K562 (cell line): Measurements from ENCODE around the gene GBF1. TPM values are rescaled to one million over a fixed set of nuclear protein-coding genes. Genes with fewer than 3 reads are reported as not detected.

Experiments
- ATAC-seq: fragments of 200-7000 bp; cut with Tn5 transposase; 3 replicates; pipeline ENCODE4 v1.9.1; 2020; ENCODE audit warnings: moderate library complexity
- BruUV-seq: library from RNA; stranded (reverse); fragments of 400-500 nt; replicated peaks from 2 replicates; lab custom pipeline; 2021; lab: Mats Ljungman, UMichigan
- CTCF ChIA-PET: fragments of 300-600 bp; formaldehyde crosslinking; extraction: SDS; loops from one replicate; lab custom pipeline; 2021; ENCODE audit warnings: low intra/inter-chr PET ratio; lab: Yijun Ruan, JAX
- POLR2A ChIA-PET: fragments of 300-600, 350-650 bp; sonication (Branson Sonifier 250); formaldehyde crosslinking; extraction: SDS; loops from one replicate; lab custom pipeline; 2021; ENCODE audit warnings: antibody characterized with exemption, inconsistent platforms; lab: Yijun Ruan, JAX
- DNase-seq, 4 experiments: peaks; one replicate each; pipeline versions ENCODE4 v3.0.0 to v3.0.0-alpha.2; 2011 to 2018; ENCODE audit warnings: low spot score in 3 of 4, mixed read lengths in 3 of 4; ENCODE audit errors: extremely low read depth in 1 of 4
- FAIRE-seq: peaks from 2 replicates; lab custom pipeline; 2011; peaks lifted over from hg19 to GRCh38; lab: Jason Lieb, UNC
- H2AFZ ChIP-seq: 2 replicates; pipeline ENCODE4 v1.6.0; 2011; ENCODE audit warnings: low read depth, low read length, control low read depth, inconsistent platforms
- H3K27ac ChIP-seq: fragments of 200-600 bp; 3 replicates; pipeline ENCODE4 v1.8.0; 2011; ENCODE audit warnings: low read depth, mild to moderate bottlenecking, control low read depth, inconsistent platforms, low read length, moderate library complexity, mixed read lengths; ENCODE audit errors: extremely low read depth
- H3K27me3 ChIP-seq, 2 experiments: fragments of 300-600 bp in 1 of 2; 2 replicates in 1 of 2; 3 replicates in 1 of 2; pipeline versions ENCODE4 v1.6.0 to v1.8.0; 2011; ENCODE audit warnings: inconsistent platforms in 2 of 2, low read length in 2 of 2, mild to moderate bottlenecking in 1 of 2, mixed read lengths in 1 of 2, moderate library complexity in 1 of 2; ENCODE audit not compliant: control insufficient read depth in 2 of 2, insufficient read depth in 2 of 2
- H3K36me3 ChIP-seq: fragments of 300-600 bp; 3 replicates; pipeline ENCODE4 v1.8.0; 2011; ENCODE audit warnings: mild to moderate bottlenecking, low read length, inconsistent platforms; ENCODE audit not compliant: control insufficient read depth, insufficient read depth
- H3K4me1 ChIP-seq, 2 experiments: fragments of 200-600 bp in 1 of 2; replicated peaks in 1 of 2; 2 replicates in 1 of 2; 3 replicates in 1 of 2; pipeline versions ENCODE4 v1.5.1 to v1.8.0; 2011; ENCODE audit warnings: inconsistent platforms in 2 of 2, low read length in 2 of 2, mild to moderate bottlenecking in 1 of 2, mixed read lengths in 1 of 2, moderate library complexity in 1 of 2; ENCODE audit not compliant: control insufficient read depth in 2 of 2, insufficient read depth in 2 of 2
- H3K4me2 ChIP-seq: 2 replicates; pipeline ENCODE4 v1.6.1; 2011; ENCODE audit warnings: low read length, control low read depth, inconsistent platforms, mixed read lengths; ENCODE audit not compliant: insufficient read depth
- H3K4me3 ChIP-seq: fragments of 200-600 bp; sonication (generic), shearing (Covaris generic); 2 replicates; pipeline ENCODE4 v1.5.1; 2016; ENCODE audit warnings: control low read depth, inconsistent platforms
- H3K79me2 ChIP-seq: fragments of 200-600 bp; 3 replicates; pipeline ENCODE4 v1.8.0; 2011; ENCODE audit warnings: low read length, inconsistent platforms; ENCODE audit not compliant: control insufficient read depth, insufficient read depth
- H3K9ac ChIP-seq, 2 experiments: 2 replicates each; pipeline versions ENCODE4 v1.6.0 to v1.6.1; 2011; ENCODE audit warnings: low read depth in 2 of 2, low read length in 2 of 2, control low read depth in 1 of 2, inconsistent platforms in 1 of 2, mild to moderate bottlenecking in 1 of 2, mixed read lengths in 1 of 2; ENCODE audit not compliant: insufficient read depth in 1 of 2
- H3K9me1 ChIP-seq: one replicate; pipeline ENCODE4 v1.6.0; 2011; ENCODE audit warnings: inconsistent platforms, mild to moderate bottlenecking, low read length, moderate library complexity; ENCODE audit not compliant: control insufficient read depth, insufficient read depth
- H3K9me3 ChIP-seq: replicated peaks from 2 replicates; pipeline ENCODE4 v1.5.1; 2011; ENCODE audit warnings: low read depth, low read length, inconsistent platforms; ENCODE audit not compliant: control insufficient read depth, insufficient read depth
- H4K20me1 ChIP-seq: replicated peaks from 2 replicates; pipeline ENCODE4 v1.6.1; 2011; ENCODE audit warnings: low read length, inconsistent platforms, mixed read lengths; ENCODE audit not compliant: control insufficient read depth, insufficient read depth
- BCOR ChIP-seq: fragments of 450-650 bp; IDR thresholded peaks from 2 replicates; pipeline ENCODE4 v1.6.1; 2016
- CBX2 ChIP-seq: fragments of 200-600 bp; sonication (generic); IDR thresholded peaks from one replicate; pipeline ENCODE4 v1.6.1; 2012; ENCODE audit warnings: mild to moderate bottlenecking, low read length, inconsistent platforms; ENCODE audit not compliant: insufficient read depth, poor library complexity, severe bottlenecking
- PPARD ChIP-seq: fragments of 250-450 bp; sonication (Bioruptor Pico); IDR thresholded peaks from 2 replicates; pipeline ENCODE4 v1.8.0; 2022; ENCODE audit warnings: inconsistent platforms, mild to moderate bottlenecking, moderate library complexity
- RBM25 ChIP-seq: fragments of 200-400 bp; formaldehyde crosslinking; IDR thresholded peaks from 2 replicates; pipeline ENCODE4 v1.6.1; 2018; ENCODE audit warnings: low read length, low read depth, moderate library complexity; ENCODE audit not compliant: severe bottlenecking
- ZFP36 ChIP-seq: fragments of 150-350 bp; IDR thresholded peaks from 2 replicates; pipeline ENCODE4 v1.6.1; 2018; ENCODE audit warnings: low read length, low read depth; ENCODE audit not compliant: partially characterized antibody
- WGBS: fragments of 100-300 bp; shearing (Covaris generic); methylation state at CpG from one replicate; pipeline ENCODE4 v1.1.6; 2016; ENCODE audit warnings: low coverage, mixed read lengths; ENCODE audit not compliant: insufficient coverage; ENCODE audit errors: missing lambda C conversion rate; 5-methylcytosine and 5-hydroxymethylcytosine counted together
- in situ Hi-C: fragments of 300-500 bp; cut with MboI; formaldehyde crosslinking; loops from 4 replicates; pipeline ENCODE4 v1.15.0; 2018; ENCODE audit warnings: inconsistent platforms, mixed read lengths
- intact Hi-C: fragments of 100-400 bp; cut with micrococcal nuclease; formaldehyde crosslinking; loops from 2 replicates; pipeline ENCODE4 v1.14.2; 2022
- polyA plus RNA-seq, 8 experiments: library from polyadenylated mRNA; depleted of rRNA in 4 of 8; stranded (reverse) in 5 of 8; unstranded in 3 of 8; fragments of >200 nt; fragmentation: Nextera tagmentation in 2 of 8; fragmentation: Illumina TruSeq in 1 of 8; extraction: Ambion mirVana in 2 of 8; extraction: Trizol in 1 of 8; gene quantifications; 2 replicates each; pipeline versions ENCODE4 v1.2.1 to v1.2.3, GENCODE V29; 2011 to 2014; ENCODE audit warnings: inconsistent platforms in 1 of 8, missing spikeins in 1 of 8
- total RNA-seq, 7 experiments: library from RNA; depleted of rRNA in 6 of 7; stranded (reverse); fragments of >200 nt in 6 of 7; fragmentation: Illumina TruSeq in 2 of 7; extraction: Trizol in 2 of 7; gene quantifications; 2 replicates each; pipeline versions ENCODE4 v1.2.1 to v1.2.3, GENCODE V29; 2011 to 2021; ENCODE audit warnings: low replicate concordance in 1 of 7

The GBF1 gene
- total and polyA plus RNA-seq, 9 of the 15 experiments (the other 6 are each of a cell fraction or from before 2014, with no cell fraction given), result 0.69 to 28.0 (median 10.3) TPM

- Histone ChIP-seq H3K4me1 (peaks cover 4 to 20% of the 10 kb centered on the region in 2 experiments; a peak in 3 of 5 replicates), H3K36me3 (no peaks in the 10 kb centered on the region), H3K79me2 (no peaks in the 10 kb centered on the region), H3K27ac (no peak overlapping the region), H3K9me3 (no peaks in the 10 kb centered on the region), H3K4me2 (no peak overlapping the region), H3K27me3 (no peaks in the 10 kb centered on the region), H2AFZ (no peak overlapping the region), H4K20me1 (no peaks in the 10 kb centered on the region), H3K9ac (no peak overlapping the region; a peak in 1 of 4 replicates), H3K4me3 (no peak overlapping the region), H3K9me1 (no peaks in the 10 kb centered on the region)
- TF ChIP-seq ZFP36 (peak; percentile 65), CBX2 (no peak), RBM25 (peak; percentile 47), BCOR (peak; percentile 36; the same call in 1 of the 2 replicates), PPARD (CRISPR knock-in tag) (no peak)
- BruUV-seq, result no TSS peak
- FAIRE-seq (no peak), DNase-seq (no peak), ATAC-seq (no peak)
- CTCF ChIA-PET, result no interaction called here
- in situ Hi-C loops (loop anchor here (25.0 kb wide), 1 partner anchor 352 kb away; no protein-coding TSS in a partner anchor), intact Hi-C loops (loop anchor here (5.0 kb wide), 2 partner anchors 242 to 347 kb away; no protein-coding TSS in a partner anchor)
- 34% methylated on average over 12 of the region's 12 CpGs for WGBS
- POLR2A ChIA-PET, result no interaction called here
Measured at GRCh38 chr10:102234888-102235597, 10.3 kb upstream of the GBF1 start.
